Stimulated activated CD4-positive, alpha-beta T cell treated with anti-CD3 and anti-CD28 coated beads, Interleukin-2, amount 100 ng/mL, for 4 hours (primary cell): ENCODE results near the gene CEP89.
"Not testable (repeated sequence)": the region's sequence is repeated elsewhere in the genome, so short reads cannot be mapped to it uniquely, and the experiment has no call there.

Source experiments
- DNase-seq: peaks from one replicate; pipeline ENCODE4 v3.0.0-alpha.2; 2020; ENCODE audit warnings: low read depth

Gene CEP89

GRCh38 chr19:32890841-32891240 lies 80.9 kb downstream of the CEP89 start:
- no peak for DNase-seq

GRCh38 chr19:32890326-32890725 lies 81.4 kb downstream of the CEP89 start:
- no peak for DNase-seq

GRCh38 chr19:32889137-32889934 lies 82.4 kb downstream of the CEP89 start:
- no peak for DNase-seq

- DNase-seq: no peak
Measured at GRCh38 chr19:32887572-32888215, 84.1 kb downstream of the CEP89 start.

- DNase-seq: no peak
Measured at GRCh38 chr19:32886241-32886640, 85.5 kb downstream of the CEP89 start.

- not testable (repeated sequence) for DNase-seq
Measured at GRCh38 chr19:32885255-32885654, 86.5 kb downstream of the CEP89 start.

GRCh38 chr19:32881766-32882165 lies 90.0 kb downstream of the CEP89 start:
- DNase-seq: no peak

- DNase-seq: no peak
Measured at GRCh38 chr19:32880622-32881021, 91.1 kb downstream of the CEP89 start.

GRCh38 chr19:32879741-32880140 lies 92.0 kb downstream of the CEP89 start:
- DNase-seq: no peak

GRCh38 chr19:32878988-32879387 lies 92.8 kb downstream of the CEP89 start:
- DNase-seq: no peak

- DNase-seq: no peak
Measured at GRCh38 chr19:32877977-32878745, 93.6 kb downstream of the CEP89 start.

GRCh38 chr19:32877323-32877912 lies 94.3 kb downstream of the CEP89 start:
- no peak for DNase-seq

GRCh38 chr19:32876919-32877285 lies 94.9 kb downstream of the CEP89 start:
- DNase-seq: no peak

GRCh38 chr19:32876236-32876918 lies 95.4 kb downstream of the CEP89 start:
- no peak for DNase-seq

GRCh38 chr19:32875428-32875827 lies 96.3 kb downstream of the CEP89 start:
- no peak for DNase-seq

- DNase-seq: no peak
Measured at GRCh38 chr19:32874605-32875004, 97.2 kb downstream of the CEP89 start.

- no peak for DNase-seq
Measured at GRCh38 chr19:32873247-32873959, 98.4 kb downstream of the CEP89 start.

- no peak for DNase-seq
Measured at GRCh38 chr19:32872391-32872790, 99.4 kb downstream of the CEP89 start.

- DNase-seq: no peak
Measured at GRCh38 chr19:32870981-32871451, 100.7 kb downstream of the CEP89 start.

- no peak for DNase-seq
Measured at GRCh38 chr19:32869966-32870573, 101.7 kb downstream of the CEP89 start.
